Neural crest cell (in vitro differentiated cells): Measurements from ENCODE around the gene MTMR11. TPM values are rescaled to one million over a fixed set of nuclear protein-coding genes. Genes with fewer than 3 reads are reported as not detected.

Source experiments
- DNase-seq: peaks from one replicate; pipeline ENCODE4 v3.0.0; 2021; ENCODE audit warnings: low read depth, mixed read lengths, low spot score
- H3K27ac Mint-ChIP-seq: one replicate; pipeline ENCODE4 v1.8.0; 2021; ENCODE audit warnings: mild to moderate bottlenecking, mixed read lengths; ENCODE audit not compliant: unreplicated experiment
- H3K27me3 Mint-ChIP-seq: 2 replicates; pipeline ENCODE4 v1.8.0; 2021; ENCODE audit warnings: low read depth, mild to moderate bottlenecking, mixed read lengths
- H3K36me3 Mint-ChIP-seq: 2 replicates; pipeline ENCODE4 v1.8.0; 2021; ENCODE audit warnings: low read depth, mild to moderate bottlenecking, mixed read lengths
- H3K4me1 Mint-ChIP-seq: 2 replicates; pipeline ENCODE4 v1.8.0; 2021; ENCODE audit warnings: mixed read lengths
- H3K4me3 Mint-ChIP-seq: one replicate; pipeline ENCODE4 v1.8.0; 2021; ENCODE audit warnings: mild to moderate bottlenecking, mixed read lengths
- H3K9me3 Mint-ChIP-seq: 2 replicates; pipeline ENCODE4 v1.8.0; 2021; ENCODE audit warnings: mixed read lengths
- CTCF ChIP-seq: fragments of 200-600 bp; sonication (generic); conservative IDR thresholded peaks from 2 replicates; pipeline ENCODE4 v1.5.0; 2021; ENCODE audit warnings: antibody characterized with exemption, mild to moderate bottlenecking
- total RNA-seq: library from RNA; stranded (reverse); gene quantifications from 2 replicates; pipeline ENCODE4 v1.2.1, GENCODE V29; 2021

MTMR11 gene
- total RNA-seq, 1 donor from 2014 or later, result 4.5 TPM

- DNase-seq, result no peak
- no peak for TF ChIP-seq CTCF
- peaks cover 18% of the 10 kb centered on the region for H3K36me3 Mint-ChIP-seq
- H3K4me3 Mint-ChIP-seq, result no peak overlapping the region
- no peaks in the 10 kb centered on the region for H3K4me1 Mint-ChIP-seq
- no peaks in the 10 kb centered on the region for H3K27me3 Mint-ChIP-seq
- H3K9me3 Mint-ChIP-seq, result no peaks in the 10 kb centered on the region
- no peak overlapping the region for H3K27ac Mint-ChIP-seq
Measured at GRCh38 chr1:149977345-149977744, 40.7 kb upstream of the MTMR11 start.

GRCh38 chr1:149972547-149972946 is 35.9 kb upstream of the MTMR11 start:
- Mint-ChIP-seq H3K9me3 (no peaks in the 10 kb centered on the region), H3K27me3 (no peaks in the 10 kb centered on the region), H3K27ac (no peak overlapping the region), H3K4me1 (no peaks in the 10 kb centered on the region), H3K4me3 (no peak overlapping the region), H3K36me3 (peaks cover 20% of the 10 kb centered on the region)
- DNase-seq, result no peak
- TF ChIP-seq CTCF, result no peak

GRCh38 chr1:149967646-149968045 is 31.0 kb upstream of the MTMR11 start:
- H3K4me1 Mint-ChIP-seq, result no peaks in the 10 kb centered on the region
- no peak overlapping the region for H3K4me3 Mint-ChIP-seq
- no peak for TF ChIP-seq CTCF
- no peaks in the 10 kb centered on the region for H3K27me3 Mint-ChIP-seq
- DNase-seq, result no peak
- peaks cover 7% of the 10 kb centered on the region for H3K36me3 Mint-ChIP-seq
- no peaks in the 10 kb centered on the region for H3K9me3 Mint-ChIP-seq
- no peak overlapping the region for H3K27ac Mint-ChIP-seq

- TF ChIP-seq CTCF, result no peak
- Mint-ChIP-seq H3K4me1 (no peaks in the 10 kb centered on the region), H3K9me3 (no peaks in the 10 kb centered on the region), H3K27ac (no peak overlapping the region), H3K36me3 (peaks cover 6% of the 10 kb centered on the region), H3K27me3 (no peaks in the 10 kb centered on the region), H3K4me3 (no peak overlapping the region)
- no peak for DNase-seq
Measured at GRCh38 chr1:149967041-149967440, 30.4 kb upstream of the MTMR11 start.

GRCh38 chr1:149966405-149966804 is 29.7 kb upstream of the MTMR11 start:
- Mint-ChIP-seq H3K36me3 (peaks cover 6% of the 10 kb centered on the region), H3K27ac (no peak overlapping the region), H3K27me3 (no peaks in the 10 kb centered on the region), H3K4me3 (no peak overlapping the region), H3K4me1 (no peaks in the 10 kb centered on the region), H3K9me3 (no peaks in the 10 kb centered on the region)
- no peak for DNase-seq
- no peak for TF ChIP-seq CTCF

- no peaks in the 10 kb centered on the region for H3K27me3 Mint-ChIP-seq
- H3K27ac Mint-ChIP-seq, result peak overlapping the region; percentile 21
- H3K36me3 Mint-ChIP-seq, result peaks cover 9% of the 10 kb centered on the region
- DNase-seq, result no peak
- no peaks in the 10 kb centered on the region for H3K4me1 Mint-ChIP-seq
- H3K4me3 Mint-ChIP-seq, result no peak overlapping the region
- TF ChIP-seq CTCF, result no peak
- H3K9me3 Mint-ChIP-seq, result no peaks in the 10 kb centered on the region
Measured at GRCh38 chr1:149965440-149965839, 28.8 kb upstream of the MTMR11 start.
